GM12878 (cell line): ENCODE data around the gene GABPB2. TPM values are rescaled to one million over a fixed set of nuclear protein-coding genes. Genes with fewer than 3 reads are reported as not detected.

Experiments
- ATAC-seq: fragments of 200-7000 bp; cut with Tn5 transposase; 3 replicates; pipeline ENCODE4 v1.9.1; 2020; ENCODE audit warnings: mild to moderate bottlenecking, moderate library complexity
- BruUV-seq: library from RNA; stranded (reverse); fragments of 400-500 nt; replicated peaks from 2 replicates; lab custom pipeline; 2021; lab: Mats Ljungman, UMichigan
- CTCF ChIA-PET: fragments of 300-600 bp; sonication (Branson Sonifier 250); formaldehyde crosslinking; extraction: SDS; loops from one replicate; lab custom pipeline; 2021; ENCODE audit warnings: inconsistent platforms; lab: Yijun Ruan, JAX
- POLR2A ChIA-PET: fragments of 350-600 bp; formaldehyde crosslinking; extraction: SDS; loops from one replicate; lab custom pipeline; 2021; ENCODE audit warnings: inconsistent platforms; lab: Charles Lee
- RAD21 ChIA-PET: fragments of 300-600 bp; sonication (Branson Sonifier 250); formaldehyde crosslinking; loops from one replicate; lab custom pipeline; 2023; ENCODE audit warnings: antibody characterized with exemption; ENCODE audit not compliant: unreplicated experiment; lab: Charles Lee
- SMC1A ChIA-PET: fragments of 300-600 bp; sonication (Branson Sonifier 250); formaldehyde crosslinking; loops from one replicate; lab custom pipeline; 2023; ENCODE audit not compliant: unreplicated experiment, uncharacterized antibody; lab: Charles Lee
- DNase-seq: peaks from one replicate; pipeline ENCODE4 v3.0.0-alpha.2; 2011; ENCODE audit warnings: low read depth, low spot score
- FAIRE-seq: peaks from 3 replicates; lab custom pipeline; 2011; peaks lifted over from hg19 to GRCh38; lab: Jason Lieb, UNC
- H2AFZ ChIP-seq: 2 replicates; pipeline ENCODE4 v1.6.0; 2011; ENCODE audit warnings: low read depth, low read length, control low read depth; ENCODE audit not compliant: control insufficient read depth
- H3K27ac ChIP-seq: 2 replicates; pipeline ENCODE4 v1.5.1; 2011; ENCODE audit warnings: control low read depth; ENCODE audit not compliant: control insufficient read depth, insufficient read depth
- H3K27me3 ChIP-seq, 2 experiments: replicated peaks in 1 of 2; 2 replicates each; pipeline versions ENCODE4 v1.6.0 to v1.6.1; 2011; ENCODE audit warnings: low read length in 1 of 2; ENCODE audit not compliant: control insufficient read depth in 2 of 2, insufficient read depth in 2 of 2
- H3K36me3 ChIP-seq, 2 experiments: 2 replicates each; pipeline ENCODE4 v1.5.1; 2011; ENCODE audit warnings: low read length in 1 of 2; ENCODE audit not compliant: control insufficient read depth in 2 of 2, insufficient read depth in 2 of 2
- H3K4me1 ChIP-seq: 2 replicates; pipeline ENCODE4 v1.6.1; 2011; ENCODE audit warnings: mild to moderate bottlenecking, low read length, moderate library complexity, mixed read lengths; ENCODE audit not compliant: control insufficient read depth, insufficient read depth
- H3K4me2 ChIP-seq: 2 replicates; pipeline ENCODE4 v1.6.0; 2011; ENCODE audit warnings: control low read depth; ENCODE audit not compliant: control insufficient read depth, insufficient read depth
- H3K4me3 ChIP-seq: fragments of 200-600 bp; sonication (generic); 2 replicates; pipeline ENCODE4 v1.5.1; 2016
- H3K79me2 ChIP-seq: 2 replicates; pipeline ENCODE4 v1.6.0; 2011; ENCODE audit warnings: low read length; ENCODE audit not compliant: control insufficient read depth, insufficient read depth
- H3K9ac ChIP-seq: 2 replicates; pipeline ENCODE4 v1.8.0; 2011; ENCODE audit warnings: low read length, control low read depth, mixed read lengths; ENCODE audit not compliant: control insufficient read depth, insufficient read depth
- H3K9me3 ChIP-seq: replicated peaks from 3 replicates; pipeline ENCODE4 v1.5.1; 2011; ENCODE audit warnings: mild to moderate bottlenecking, low read length; ENCODE audit not compliant: control insufficient read depth, insufficient read depth
- H4K20me1 ChIP-seq: 2 replicates; pipeline ENCODE4 v1.6.0; 2011; ENCODE audit not compliant: control insufficient read depth, insufficient read depth
- CREB1 ChIP-seq: IDR thresholded peaks from 2 replicates; pipeline ENCODE4 v1.6.1; 2012; ENCODE audit warnings: low read depth, mild to moderate bottlenecking, inconsistent platforms
- KAT2A ChIP-seq: conservative IDR thresholded peaks from 2 replicates; pipeline ENCODE4 v1.6.1; 2011; ENCODE audit warnings: low read depth, low read length; ENCODE audit not compliant: control insufficient read depth
- MEF2B ChIP-seq: fragments of 450-650 bp; IDR thresholded peaks from 2 replicates; pipeline ENCODE4 v1.6.1; 2018; ENCODE audit warnings: mild to moderate bottlenecking, moderate library complexity; ENCODE audit not compliant: partially characterized antibody, poor library complexity, severe bottlenecking
- POLR2A ChIP-seq: IDR thresholded peaks from 2 replicates; pipeline ENCODE4 v1.6.1; 2011; ENCODE audit warnings: low read depth, mild to moderate bottlenecking, low read length
- RB1 ChIP-seq: fragments of 450-650 bp; formaldehyde crosslinking; IDR thresholded peaks from 2 replicates; pipeline ENCODE4 v1.6.1; 2017; ENCODE audit warnings: mild to moderate bottlenecking, borderline replicate concordance
- SMAD5 ChIP-seq: IDR thresholded peaks from 2 replicates; pipeline ENCODE4 v1.6.1; 2016; ENCODE audit warnings: antibody characterized with exemption, low read depth
- SMARCA5 ChIP-seq: fragments of 450-650 bp; IDR thresholded peaks from 2 replicates; pipeline ENCODE4 v1.6.1; 2017; ENCODE audit warnings: mild to moderate bottlenecking
- TCF7 ChIP-seq: IDR thresholded peaks from 2 replicates; pipeline ENCODE4 v1.6.1; 2014; ENCODE audit warnings: antibody characterized with exemption, borderline replicate concordance
- YY1 ChIP-seq: IDR thresholded peaks from 2 replicates; pipeline ENCODE4 v1.6.1; 2011; ENCODE audit warnings: low read depth, mild to moderate bottlenecking, low read length
- ZZZ3 ChIP-seq: IDR thresholded peaks from 2 replicates; pipeline ENCODE4 v1.6.1; 2011; ENCODE audit warnings: low read depth; ENCODE audit not compliant: control insufficient read depth, insufficient read length
- WGBS: methylation state at CpG from one replicate; pipeline ENCODE4 v1.1.6; 2016; ENCODE audit warnings: low lambda C conversion rate; ENCODE audit not compliant: insufficient replicate concordance, insufficient coverage; ENCODE audit errors: missing lambda C conversion rate; 5-methylcytosine and 5-hydroxymethylcytosine counted together
- in situ Hi-C: fragments of 300-500 bp; cut with MboI; formaldehyde crosslinking; loops from 9 replicates; pipeline ENCODE4 v1.14.3; 2018; ENCODE audit warnings: mixed read lengths
- intact Hi-C: fragments of 100-400 bp; cut with micrococcal nuclease; formaldehyde crosslinking; loops from one replicate; pipeline ENCODE4 v1.14.2; 2022; ENCODE audit not compliant: unreplicated experiment
- polyA plus RNA-seq, 11 experiments: library from polyadenylated mRNA; depleted of rRNA in 4 of 11; unstranded in 6 of 11; stranded (reverse) in 5 of 11; fragments of >200 nt; fragmentation: Nextera tagmentation in 4 of 11; fragmentation: Illumina TruSeq in 1 of 11; extraction: Ambion mirVana in 4 of 11; extraction: Trizol in 1 of 11; gene quantifications; 1 replicate in 1 of 11; 2 replicates in 10 of 11; pipeline versions ENCODE4 v1.2.1 to v1.2.3, GENCODE V29; 2011 to 2016; ENCODE audit warnings: inconsistent platforms in 2 of 11, missing spikeins in 2 of 11, low read depth in 1 of 11
- total RNA-seq, 4 experiments: library from RNA; depleted of rRNA in 3 of 4; stranded (reverse); fragments of >200 nt in 3 of 4; fragmentation: Illumina TruSeq in 1 of 4; extraction: Trizol in 1 of 4; gene quantifications; 2 replicates each; pipeline versions ENCODE4 v1.2.1 to v1.2.3, GENCODE V29; 2013 to 2021
- TF ChIP-seq, protein P1 (sequence below): IDR thresholded peaks from 2 replicates; pipeline ENCODE4 v1.6.1; 2011; ENCODE audit warnings: borderline replicate concordance, low read depth, mild to moderate bottlenecking, moderate library complexity, low read length; ENCODE audit not compliant: insufficient read depth, poor library complexity, severe bottlenecking
- TF ChIP-seq, protein P2 (sequence below): IDR thresholded peaks from 2 replicates; pipeline ENCODE4 v1.6.1; 2012; ENCODE audit warnings: low read depth, low read length, improper control_type of control experiment
- TF ChIP-seq, protein P3 (sequence below), 3 experiments: IDR thresholded peaks in 2 of 3; conservative IDR thresholded peaks in 1 of 3; 2 replicates each; pipeline ENCODE4 v1.5.1; 2011; ENCODE audit warnings: low read depth in 3 of 3, low read length in 3 of 3, mild to moderate bottlenecking in 3 of 3, control low read depth in 2 of 3, moderate library complexity in 2 of 3, inconsistent platforms in 1 of 3, mixed read lengths in 1 of 3; ENCODE audit not compliant: control insufficient read depth in 2 of 3, insufficient read depth in 1 of 3; ENCODE audit errors: extremely low read depth in 1 of 3
- TF ChIP-seq, protein P4 (sequence below): fragments of 450-650 bp; IDR thresholded peaks from 2 replicates; pipeline ENCODE4 v1.6.1; 2017; ENCODE audit warnings: mild to moderate bottlenecking, low read depth, inconsistent platforms; ENCODE audit not compliant: poor library complexity, severe bottlenecking

The GABPB2 gene
- total and polyA plus RNA-seq, 10 of the 15 experiments (the other 5 are each of a cell fraction or from before 2014, with no cell fraction given), result 2.3 to 10.5 (median 6.9) TPM

DNA sequence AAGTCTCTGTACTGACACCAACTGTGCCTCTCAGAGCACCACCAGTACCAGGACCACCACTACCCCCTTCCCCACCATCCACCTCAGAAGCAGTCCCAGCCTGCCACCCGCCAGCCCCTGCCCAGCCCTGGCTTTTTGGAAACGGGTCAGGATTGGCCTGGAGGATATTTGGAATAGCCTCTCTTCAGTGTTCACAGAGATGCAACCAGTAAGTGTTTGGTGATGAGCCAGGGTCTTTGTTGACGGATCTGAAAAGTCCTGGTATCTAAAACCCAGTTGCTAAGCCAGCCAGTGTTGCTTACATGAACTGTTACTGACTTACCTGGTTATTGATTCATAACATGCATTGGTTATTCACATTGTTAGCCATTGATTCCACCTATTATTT, 21.9 kb upstream of the GABPB2 start:
- 65% methylated on average over 3 of the region's 3 CpGs for WGBS
- Histone ChIP-seq H2AFZ (peak overlapping the region; percentile 82; the same call in 1 of the 2 replicates), H4K20me1 (no peaks in the 10 kb centered on the region; the same call in 1 of the 2 replicates), H3K27ac (no peak overlapping the region; the same call in 1 of the 2 replicates), H3K27me3 (no peaks in the 10 kb centered on the region), H3K9me3 (no peaks in the 10 kb centered on the region), H3K4me1 (peaks cover 8% of the 10 kb centered on the region; the same call in 1 of the 2 replicates), H3K9ac (peak overlapping the region; percentile 66; the same call in 1 of the 2 replicates), H3K4me2 (peak overlapping the region; percentile 99), H3K79me2 (no peaks in the 10 kb centered on the region), H3K4me3 (peak overlapping the region; percentile 87; the same call in 1 of the 2 replicates), H3K36me3 (peaks cover 3 to 18% of the 10 kb centered on the region in 2 experiments)
- ChIA-PET SMC1A (interaction anchor here (0.9 to 2.0 kb wide), 3 partner anchors 8 to 53 kb away, joined by 3 to 6 read pairs (median 5); no protein-coding TSS in a partner anchor), RAD21 (interaction anchor here (1.5 to 2.2 kb wide), 3 partner anchors 9 to 51 kb away, joined by 4 to 12 read pairs (median 7); partner anchors contain the start of gene MINDY1), CTCF (interaction anchor here (0.7 to 9.5 kb wide), 8 partner anchors 10 to 520 kb away, joined by 3 to 76 read pairs (median 4); partner anchors contain the start of genes CDC42SE1, MINDY1 and MLLT11), POLR2A (interaction anchor here (0.7 to 5.6 kb wide), 3 partner anchors 11 to 218 kb away, joined by 4 to 65 read pairs (median 4); partner anchors contain the start of genes CDC42SE1, GABPB2 and MLLT11)
- TF ChIP-seq MEF2B, result no peak
- TF ChIP-seq, protein P1, sequence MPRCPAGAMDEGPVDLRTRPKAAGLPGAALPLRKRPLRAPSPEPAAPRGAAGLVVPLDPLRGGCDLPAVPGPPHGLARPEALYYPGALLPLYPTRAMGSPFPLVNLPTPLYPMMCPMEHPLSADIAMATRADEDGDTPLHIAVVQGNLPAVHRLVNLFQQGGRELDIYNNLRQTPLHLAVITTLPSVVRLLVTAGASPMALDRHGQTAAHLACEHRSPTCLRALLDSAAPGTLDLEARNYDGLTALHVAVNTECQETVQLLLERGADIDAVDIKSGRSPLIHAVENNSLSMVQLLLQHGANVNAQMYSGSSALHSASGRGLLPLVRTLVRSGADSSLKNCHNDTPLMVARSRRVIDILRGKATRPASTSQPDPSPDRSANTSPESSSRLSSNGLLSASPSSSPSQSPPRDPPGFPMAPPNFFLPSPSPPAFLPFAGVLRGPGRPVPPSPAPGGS, result no peak
- TF ChIP-seq CREB1, result no peak
- TF ChIP-seq SMARCA5, result 0 out of 2 replicates have a peak, but pooled peaks have one; percentile 39
- no peak for TF ChIP-seq ZZZ3
- no peak for TF ChIP-seq SMAD5
- TF ChIP-seq, protein P2, sequence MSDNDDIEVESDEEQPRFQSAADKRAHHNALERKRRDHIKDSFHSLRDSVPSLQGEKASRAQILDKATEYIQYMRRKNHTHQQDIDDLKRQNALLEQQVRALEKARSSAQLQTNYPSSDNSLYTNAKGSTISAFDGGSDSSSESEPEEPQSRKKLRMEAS, result no peak
- TF ChIP-seq, protein P3, sequence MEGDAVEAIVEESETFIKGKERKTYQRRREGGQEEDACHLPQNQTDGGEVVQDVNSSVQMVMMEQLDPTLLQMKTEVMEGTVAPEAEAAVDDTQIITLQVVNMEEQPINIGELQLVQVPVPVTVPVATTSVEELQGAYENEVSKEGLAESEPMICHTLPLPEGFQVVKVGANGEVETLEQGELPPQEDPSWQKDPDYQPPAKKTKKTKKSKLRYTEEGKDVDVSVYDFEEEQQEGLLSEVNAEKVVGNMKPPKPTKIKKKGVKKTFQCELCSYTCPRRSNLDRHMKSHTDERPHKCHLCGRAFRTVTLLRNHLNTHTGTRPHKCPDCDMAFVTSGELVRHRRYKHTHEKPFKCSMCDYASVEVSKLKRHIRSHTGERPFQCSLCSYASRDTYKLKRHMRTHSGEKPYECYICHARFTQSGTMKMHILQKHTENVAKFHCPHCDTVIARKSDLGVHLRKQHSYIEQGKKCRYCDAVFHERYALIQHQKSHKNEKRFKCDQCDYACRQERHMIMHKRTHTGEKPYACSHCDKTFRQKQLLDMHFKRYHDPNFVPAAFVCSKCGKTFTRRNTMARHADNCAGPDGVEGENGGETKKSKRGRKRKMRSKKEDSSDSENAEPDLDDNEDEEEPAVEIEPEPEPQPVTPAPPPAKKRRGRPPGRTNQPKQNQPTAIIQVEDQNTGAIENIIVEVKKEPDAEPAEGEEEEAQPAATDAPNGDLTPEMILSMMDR (IDR thresholded peaks at IDR 0.05 in 2 of 3, conservative IDR thresholded peaks at IDR 0.05 in 1 of 3; ENCODE audit: control insufficient read depth in 2 of 3, extremely low read depth in 1 of 3, insufficient read depth in 1 of 3, low read depth in 3 of 3, low read length in 3 of 3), result peak in 1 of 3 experiments; percentile 58; a peak in 1 of 6 replicates
- TF ChIP-seq, protein P4, sequence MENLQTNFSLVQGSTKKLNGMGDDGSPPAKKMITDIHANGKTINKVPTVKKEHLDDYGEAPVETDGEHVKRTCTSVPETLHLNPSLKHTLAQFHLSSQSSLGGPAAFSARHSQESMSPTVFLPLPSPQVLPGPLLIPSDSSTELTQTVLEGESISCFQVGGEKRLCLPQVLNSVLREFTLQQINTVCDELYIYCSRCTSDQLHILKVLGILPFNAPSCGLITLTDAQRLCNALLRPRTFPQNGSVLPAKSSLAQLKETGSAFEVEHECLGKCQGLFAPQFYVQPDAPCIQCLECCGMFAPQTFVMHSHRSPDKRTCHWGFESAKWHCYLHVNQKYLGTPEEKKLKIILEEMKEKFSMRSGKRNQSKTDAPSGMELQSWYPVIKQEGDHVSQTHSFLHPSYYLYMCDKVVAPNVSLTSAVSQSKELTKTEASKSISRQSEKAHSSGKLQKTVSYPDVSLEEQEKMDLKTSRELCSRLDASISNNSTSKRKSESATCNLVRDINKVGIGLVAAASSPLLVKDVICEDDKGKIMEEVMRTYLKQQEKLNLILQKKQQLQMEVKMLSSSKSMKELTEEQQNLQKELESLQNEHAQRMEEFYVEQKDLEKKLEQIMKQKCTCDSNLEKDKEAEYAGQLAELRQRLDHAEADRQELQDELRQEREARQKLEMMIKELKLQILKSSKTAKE, result no peak
- TF ChIP-seq TCF7, result no peak
- no peak for TF ChIP-seq RB1
- 0 out of 2 replicates have a peak, but pooled peaks have one; percentile 8 for TF ChIP-seq POLR2A
- 0 out of 2 replicates have a peak, but pooled peaks have one; percentile 24 for TF ChIP-seq YY1
- no peak for TF ChIP-seq KAT2A
- no peak for ATAC-seq
- no peak for DNase-seq
- in situ Hi-C loops (no loop called here), intact Hi-C loops (no loop called here)
- FAIRE-seq, result no peak
- BruUV-seq, result no TSS peak
